Measurements from ENCODE around the gene RNFT2. TPM values are rescaled to one million over a fixed set of nuclear protein-coding genes. Genes with fewer than 3 reads are reported as not detected.

RNFT2 gene
- polyA plus RNA-seq, 2 donors = 0.09 to 0.28 TPM

DNA sequence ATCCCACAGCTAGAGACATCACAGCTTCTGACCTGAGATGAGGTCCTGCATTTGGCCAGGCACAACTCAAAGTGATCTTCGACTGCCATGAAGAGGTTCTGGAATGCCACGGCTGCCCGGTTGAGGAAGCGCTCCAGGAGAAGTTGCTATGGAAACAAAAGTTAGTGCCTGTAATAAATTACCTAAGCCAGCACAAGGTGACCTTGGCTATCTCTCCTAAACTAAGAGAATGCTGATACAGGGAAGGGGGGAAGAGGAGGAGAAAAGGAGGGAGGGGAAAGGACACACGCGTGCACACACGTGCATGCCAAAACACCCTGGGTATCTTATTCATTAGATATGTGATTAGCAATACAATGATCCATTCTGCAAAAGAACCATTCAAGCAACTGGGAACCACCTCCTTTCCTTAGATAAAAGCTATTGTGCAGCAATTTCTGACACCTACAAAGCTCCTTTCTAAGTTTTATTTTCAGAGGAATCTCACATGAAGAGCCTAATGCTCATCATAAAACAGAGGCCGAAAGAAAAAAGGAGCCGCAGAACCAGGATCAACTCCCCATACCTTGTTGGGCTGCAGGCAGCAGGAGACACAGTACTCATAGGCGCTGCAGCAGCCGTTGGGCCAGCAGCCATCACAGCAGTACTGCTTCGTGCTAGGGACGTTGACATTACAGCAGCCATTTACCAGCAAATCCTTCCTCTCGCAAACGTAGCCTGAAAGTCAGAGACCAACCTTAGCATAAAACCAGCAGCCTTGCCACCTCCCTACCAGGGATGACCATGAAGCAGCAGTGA lies 18.2 kb upstream of the RNFT2 start:
- 79 to 86% methylated on average over 15 of the region's 15 CpGs for WGBS, 2 donors
- no peaks in the 10 kb centered on the region for H3K9me3 ChIP-seq (ENCODE audit: control insufficient read depth in 2 of 2, insufficient read depth in 1 of 2, low read depth in 1 of 2, low read length in 1 of 2)
- peaks cover 2 to 8% of the 10 kb centered on the region in 2 donors for H3K4me1 ChIP-seq (ENCODE audit: control insufficient read depth in 2 of 2, insufficient read depth in 2 of 2, low read length in 1 of 2)
- no peaks in the 10 kb centered on the region for H3K27me3 ChIP-seq (ENCODE audit: control insufficient read depth in 1 of 2, insufficient read depth in 2 of 2, low read length in 2 of 2)
- H3K36me3 ChIP-seq (ENCODE audit: control insufficient read depth in 2 of 2, insufficient read depth in 2 of 2, low read length in 1 of 2) = peaks cover 5 to 7% of the 10 kb centered on the region in 2 donors
- no peak overlapping the region for H3K4me3 ChIP-seq (ENCODE audit: low read depth in 1 of 2, low read length in 2 of 2)
- no peak overlapping the region for H3K27ac ChIP-seq (ENCODE audit: low read depth in 2 of 2, low read length in 1 of 2)

DNA sequence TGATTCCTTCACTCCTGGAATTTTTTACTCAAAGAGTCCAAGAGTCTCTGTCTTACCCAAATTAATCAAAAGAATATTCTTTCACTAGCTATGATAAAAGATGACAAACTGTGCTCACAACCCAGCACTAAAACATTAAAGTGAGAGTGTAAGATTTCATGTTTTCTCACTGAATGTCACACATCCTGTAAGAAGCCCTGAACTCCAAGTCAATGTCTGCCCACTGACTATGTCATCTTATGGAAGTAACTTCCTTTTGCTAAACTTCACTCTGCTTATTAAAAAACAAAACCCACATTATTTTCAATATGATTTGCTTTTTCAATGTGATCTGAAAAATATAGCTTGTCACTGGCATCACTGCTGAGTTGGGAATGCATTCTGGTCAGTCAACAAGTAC lies 15.9 kb upstream of the RNFT2 start:
- no peak overlapping the region for H3K4me3 ChIP-seq (ENCODE audit: low read depth in 1 of 2, low read length in 2 of 2)

GRCh38 chr12:116726694-116727093 lies 11.4 kb upstream of the RNFT2 start:
- no peaks in the 10 kb centered on the region for H3K4me1 ChIP-seq (ENCODE audit: control insufficient read depth in 2 of 2, insufficient read depth in 2 of 2, low read length in 1 of 2)
- no peak overlapping the region for H3K4me3 ChIP-seq (ENCODE audit: low read depth in 1 of 2, low read length in 2 of 2)
- no peaks in the 10 kb centered on the region for H3K27me3 ChIP-seq (ENCODE audit: control insufficient read depth in 1 of 2, insufficient read depth in 2 of 2, low read length in 2 of 2)
- WGBS, 2 donors = 46 to 58% methylated on average over 4 of the region's 4 CpGs
- no peaks in the 10 kb centered on the region for H3K9me3 ChIP-seq (ENCODE audit: control insufficient read depth in 2 of 2, insufficient read depth in 1 of 2, low read depth in 1 of 2, low read length in 1 of 2)
- peaks cover under 1 to 5% of the 10 kb centered on the region in 2 donors for H3K36me3 ChIP-seq (ENCODE audit: control insufficient read depth in 2 of 2, insufficient read depth in 2 of 2, low read length in 1 of 2)
- no peak overlapping the region for H3K27ac ChIP-seq (ENCODE audit: low read depth in 2 of 2, low read length in 1 of 2)

More for the DNA sequence above, 15.9 kb upstream of the RNFT2 start:
- H3K36me3 ChIP-seq (ENCODE audit: control insufficient read depth in 2 of 2, insufficient read depth in 2 of 2, low read length in 1 of 2) = peaks cover 5 to 7% of the 10 kb centered on the region in 2 donors
- H3K27ac ChIP-seq (ENCODE audit: low read depth in 2 of 2, low read length in 1 of 2) = no peak overlapping the region
- H3K27me3 ChIP-seq (ENCODE audit: control insufficient read depth in 1 of 2, insufficient read depth in 2 of 2, low read length in 2 of 2) = no peaks in the 10 kb centered on the region
- peaks cover 2 to 8% of the 10 kb centered on the region in 2 donors for H3K4me1 ChIP-seq (ENCODE audit: control insufficient read depth in 2 of 2, insufficient read depth in 2 of 2, low read length in 1 of 2)
- no peaks in the 10 kb centered on the region for H3K9me3 ChIP-seq (ENCODE audit: control insufficient read depth in 2 of 2, insufficient read depth in 1 of 2, low read depth in 1 of 2, low read length in 1 of 2)

- WGBS, 2 donors = 65 to 91% methylated on average over 3 of the region's 3 CpGs
- H3K27ac ChIP-seq (ENCODE audit: low read depth in 2 of 2, low read length in 1 of 2) = no peak overlapping the region
- no peaks in the 10 kb centered on the region for H3K9me3 ChIP-seq (ENCODE audit: control insufficient read depth in 2 of 2, insufficient read depth in 1 of 2, low read depth in 1 of 2, low read length in 1 of 2)
- no peak overlapping the region for H3K4me3 ChIP-seq (ENCODE audit: low read depth in 1 of 2, low read length in 2 of 2)
- H3K36me3 ChIP-seq (ENCODE audit: control insufficient read depth in 2 of 2, insufficient read depth in 2 of 2, low read length in 1 of 2) = peaks cover 3 to 5% of the 10 kb centered on the region in 2 donors
- no peaks in the 10 kb centered on the region for H3K27me3 ChIP-seq (ENCODE audit: control insufficient read depth in 1 of 2, insufficient read depth in 2 of 2, low read length in 2 of 2)
- no peaks in the 10 kb centered on the region for H3K4me1 ChIP-seq (ENCODE audit: control insufficient read depth in 2 of 2, insufficient read depth in 2 of 2, low read length in 1 of 2)
These were observed 10.9 kb upstream of the RNFT2 start for GRCh38 chr12:116727261-116727660.

DNA sequence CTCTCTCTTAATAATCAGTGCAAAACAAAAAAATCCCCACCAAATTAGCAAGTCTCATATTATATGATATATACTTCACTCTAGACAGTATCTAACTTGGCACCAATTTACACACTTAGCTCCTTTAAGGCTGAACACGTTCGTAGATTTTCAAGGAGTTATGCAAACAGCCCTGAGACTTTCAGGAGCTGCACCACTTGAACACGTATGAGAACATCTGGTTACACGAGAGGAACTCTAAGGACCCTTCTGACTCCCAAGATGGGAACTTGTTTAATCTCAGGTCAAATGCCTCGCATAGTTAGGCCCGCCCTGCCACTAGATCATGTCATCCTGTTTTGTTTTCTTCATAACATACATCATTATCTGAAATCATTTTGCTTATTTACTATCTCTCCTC lies 10.2 kb upstream of the RNFT2 start:
- Histone ChIP-seq H3K27me3 (ENCODE audit: control insufficient read depth in 1 of 2, insufficient read depth in 2 of 2, low read length in 2 of 2) (no peaks in the 10 kb centered on the region), H3K4me1 (ENCODE audit: control insufficient read depth in 2 of 2, insufficient read depth in 2 of 2, low read length in 1 of 2) (no peaks in the 10 kb centered on the region), H3K27ac (ENCODE audit: low read depth in 2 of 2, low read length in 1 of 2) (no peak overlapping the region), H3K9me3 (ENCODE audit: control insufficient read depth in 2 of 2, insufficient read depth in 1 of 2, low read depth in 1 of 2, low read length in 1 of 2) (no peaks in the 10 kb centered on the region), H3K36me3 (ENCODE audit: control insufficient read depth in 2 of 2, insufficient read depth in 2 of 2, low read length in 1 of 2) (peaks cover 1 to 3% of the 10 kb centered on the region in 2 donors), H3K4me3 (ENCODE audit: low read depth in 1 of 2, low read length in 2 of 2) (no peak overlapping the region)
- WGBS, 2 donors = 55 to 69% methylated on average over 6 of the region's 6 CpGs

- H3K27ac ChIP-seq (ENCODE audit: low read depth in 2 of 2, low read length in 1 of 2) = no peak overlapping the region
- H3K4me3 ChIP-seq (ENCODE audit: low read depth in 1 of 2, low read length in 2 of 2) = no peak overlapping the region
- H3K4me1 ChIP-seq (ENCODE audit: control insufficient read depth in 2 of 2, insufficient read depth in 2 of 2, low read length in 1 of 2) = peaks cover 0 to 3% of the 10 kb centered on the region in 2 donors
- peaks cover 0 to 3% of the 10 kb centered on the region in 2 donors for H3K36me3 ChIP-seq (ENCODE audit: control insufficient read depth in 2 of 2, insufficient read depth in 2 of 2, low read length in 1 of 2)
- no peaks in the 10 kb centered on the region for H3K9me3 ChIP-seq (ENCODE audit: control insufficient read depth in 2 of 2, insufficient read depth in 1 of 2, low read depth in 1 of 2, low read length in 1 of 2)
- no peaks in the 10 kb centered on the region for H3K27me3 ChIP-seq (ENCODE audit: control insufficient read depth in 1 of 2, insufficient read depth in 2 of 2, low read length in 2 of 2)
- 92 to 98% methylated on average over 3 of the region's 3 CpGs for WGBS, 2 donors
These were observed 6.3 kb upstream of the RNFT2 start for GRCh38 chr12:116731801-116732200.

DNA sequence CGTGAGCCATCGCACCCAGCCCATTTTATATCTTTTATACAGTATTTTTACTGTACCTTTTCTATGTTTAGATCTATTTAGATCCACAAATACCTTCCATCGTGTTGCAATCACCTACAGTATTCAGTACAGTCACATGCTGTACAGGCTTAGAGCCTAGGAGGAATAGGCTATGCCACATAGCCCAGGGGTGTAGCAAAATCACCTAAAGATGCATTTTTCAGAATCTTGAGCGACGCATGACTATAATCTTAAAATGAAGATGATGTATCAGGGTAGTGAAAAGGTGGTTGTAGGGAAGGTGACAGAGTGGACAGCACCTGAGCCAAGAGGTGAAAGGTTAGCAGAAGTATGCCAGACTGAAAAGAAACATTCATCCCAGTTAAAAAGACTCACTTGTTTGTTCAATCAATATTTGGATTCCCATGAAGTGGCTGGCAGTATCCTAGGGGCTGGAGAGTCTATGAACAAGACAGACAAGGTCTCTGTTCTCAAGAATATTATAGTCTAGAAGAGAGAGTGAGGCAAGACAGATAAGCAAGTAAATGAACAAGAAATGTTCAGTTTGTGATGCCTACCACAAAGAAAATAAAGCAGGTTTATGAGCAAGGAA lies 3.9 kb upstream of the RNFT2 start:
- Histone ChIP-seq H3K36me3 (ENCODE audit: control insufficient read depth in 2 of 2, insufficient read depth in 2 of 2, low read length in 1 of 2) (peaks cover 0 to 3% of the 10 kb centered on the region in 2 donors), H3K27ac (ENCODE audit: low read depth in 2 of 2, low read length in 1 of 2) (no peak overlapping the region), H3K4me1 (ENCODE audit: control insufficient read depth in 2 of 2, insufficient read depth in 2 of 2, low read length in 1 of 2) (peaks cover 0 to 8% of the 10 kb centered on the region in 2 donors), H3K9me3 (ENCODE audit: control insufficient read depth in 2 of 2, insufficient read depth in 1 of 2, low read depth in 1 of 2, low read length in 1 of 2) (no peaks in the 10 kb centered on the region), H3K27me3 (ENCODE audit: control insufficient read depth in 1 of 2, insufficient read depth in 2 of 2, low read length in 2 of 2) (no peaks in the 10 kb centered on the region), H3K4me3 (ENCODE audit: low read depth in 1 of 2, low read length in 2 of 2) (no peak overlapping the region)
- WGBS, 2 donors = 91 to 92% methylated on average over 5 of the region's 5 CpGs

GRCh38 chr12:116735084-116735483 lies 3.0 kb upstream of the RNFT2 start:
- no peak overlapping the region for H3K27ac ChIP-seq (ENCODE audit: low read depth in 2 of 2, low read length in 1 of 2)
- H3K4me3 ChIP-seq (ENCODE audit: low read depth in 1 of 2, low read length in 2 of 2) = no peak overlapping the region
- H3K27me3 ChIP-seq (ENCODE audit: control insufficient read depth in 1 of 2, insufficient read depth in 2 of 2, low read length in 2 of 2) = no peaks in the 10 kb centered on the region
- H3K4me1 ChIP-seq (ENCODE audit: control insufficient read depth in 2 of 2, insufficient read depth in 2 of 2, low read length in 1 of 2) = peaks cover 0 to 8% of the 10 kb centered on the region in 2 donors
- no peaks in the 10 kb centered on the region for H3K9me3 ChIP-seq (ENCODE audit: control insufficient read depth in 2 of 2, insufficient read depth in 1 of 2, low read depth in 1 of 2, low read length in 1 of 2)
- WGBS, 2 donors = 87 to 89% methylated on average over 10 of the region's 10 CpGs
- peaks cover 0 to 3% of the 10 kb centered on the region in 2 donors for H3K36me3 ChIP-seq (ENCODE audit: control insufficient read depth in 2 of 2, insufficient read depth in 2 of 2, low read length in 1 of 2)

DNA sequence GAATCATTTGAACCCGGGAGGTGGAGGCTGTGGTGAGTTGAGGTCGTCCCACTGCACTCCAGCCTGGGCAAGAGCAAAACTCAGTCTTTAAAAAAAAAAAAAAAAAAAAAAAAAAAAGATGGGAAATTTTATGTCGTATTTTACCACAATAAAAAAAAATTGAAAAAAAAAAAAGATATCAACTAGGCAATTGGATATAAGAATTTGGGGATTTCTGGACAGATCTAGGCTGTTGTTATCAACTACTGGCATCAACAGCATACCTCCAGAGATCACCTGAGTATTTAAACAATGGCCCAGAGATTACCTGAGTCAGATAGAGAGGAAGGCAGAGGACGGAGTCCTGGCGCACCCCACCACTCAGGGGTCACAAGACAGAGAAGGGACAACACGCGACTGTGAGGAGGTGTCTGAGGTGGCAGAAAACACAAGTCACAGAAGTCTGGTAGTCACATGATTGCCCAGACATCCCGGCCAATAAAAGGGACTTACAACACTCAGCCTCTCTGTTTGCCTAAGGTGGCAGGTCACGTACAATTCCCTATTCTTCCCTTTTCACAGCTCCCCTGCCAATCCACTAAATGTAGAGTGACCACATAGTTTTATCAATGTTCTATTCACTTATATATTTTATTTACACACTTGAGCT lies 2.0 kb upstream of the RNFT2 start:
- peak overlapping the region in 1 of 2 donors; percentile 24 for H3K27ac ChIP-seq (ENCODE audit: low read depth in 2 of 2, low read length in 1 of 2)
- H3K27me3 ChIP-seq (ENCODE audit: control insufficient read depth in 1 of 2, insufficient read depth in 2 of 2, low read length in 2 of 2) = no peaks in the 10 kb centered on the region
- H3K9me3 ChIP-seq (ENCODE audit: control insufficient read depth in 2 of 2, insufficient read depth in 1 of 2, low read depth in 1 of 2, low read length in 1 of 2) = no peaks in the 10 kb centered on the region
- peaks cover 0 to 3% of the 10 kb centered on the region in 2 donors for H3K36me3 ChIP-seq (ENCODE audit: control insufficient read depth in 2 of 2, insufficient read depth in 2 of 2, low read length in 1 of 2)
- WGBS, 2 donors = 60 to 76% methylated on average over 9 of the region's 9 CpGs
- peaks cover 0 to 8% of the 10 kb centered on the region in 2 donors for H3K4me1 ChIP-seq (ENCODE audit: control insufficient read depth in 2 of 2, insufficient read depth in 2 of 2, low read length in 1 of 2)
- H3K4me3 ChIP-seq (ENCODE audit: low read depth in 1 of 2, low read length in 2 of 2) = peak overlapping the region in 1 of 2 donors; percentile 65
